Stimulated activated naive CD8-positive, alpha-beta T cell treated with anti-CD3 and anti-CD28 coated beads, Interleukin-15, Interleukin-2, amounts not matched to agents 100 ng/mL and 50 ng/mL, for 24 hours (primary cell): ENCODE data around the gene TXNRD2.
A peak's percentile ranks its signal among the peaks of the same experiment; 100 is the strongest.
"Not testable (repeated sequence)": the region's sequence is repeated elsewhere in the genome, so short reads cannot be mapped to it uniquely, and the experiment has no call there.

ENCODE experiments used
- H3K27ac Mint-ChIP-seq: one replicate; pipeline ENCODE4 v1.8.0; 2021; ENCODE audit warnings: mild to moderate bottlenecking, mixed read lengths
- H3K27me3 Mint-ChIP-seq: one replicate; pipeline ENCODE4 v1.8.0; 2021; ENCODE audit warnings: mixed read lengths
- H3K36me3 Mint-ChIP-seq: one replicate; pipeline ENCODE4 v1.8.0; 2021; ENCODE audit warnings: low read depth, mixed read lengths
- H3K4me1 Mint-ChIP-seq: one replicate; pipeline ENCODE4 v1.8.0; 2021; ENCODE audit warnings: low read depth, mixed read lengths
- H3K4me3 Mint-ChIP-seq: one replicate; pipeline ENCODE4 v1.8.0; 2021; ENCODE audit warnings: mild to moderate bottlenecking, mixed read lengths
- H3K9me3 Mint-ChIP-seq: one replicate; pipeline ENCODE4 v1.8.0; 2021; ENCODE audit warnings: mixed read lengths

The TXNRD2 gene

DNA sequence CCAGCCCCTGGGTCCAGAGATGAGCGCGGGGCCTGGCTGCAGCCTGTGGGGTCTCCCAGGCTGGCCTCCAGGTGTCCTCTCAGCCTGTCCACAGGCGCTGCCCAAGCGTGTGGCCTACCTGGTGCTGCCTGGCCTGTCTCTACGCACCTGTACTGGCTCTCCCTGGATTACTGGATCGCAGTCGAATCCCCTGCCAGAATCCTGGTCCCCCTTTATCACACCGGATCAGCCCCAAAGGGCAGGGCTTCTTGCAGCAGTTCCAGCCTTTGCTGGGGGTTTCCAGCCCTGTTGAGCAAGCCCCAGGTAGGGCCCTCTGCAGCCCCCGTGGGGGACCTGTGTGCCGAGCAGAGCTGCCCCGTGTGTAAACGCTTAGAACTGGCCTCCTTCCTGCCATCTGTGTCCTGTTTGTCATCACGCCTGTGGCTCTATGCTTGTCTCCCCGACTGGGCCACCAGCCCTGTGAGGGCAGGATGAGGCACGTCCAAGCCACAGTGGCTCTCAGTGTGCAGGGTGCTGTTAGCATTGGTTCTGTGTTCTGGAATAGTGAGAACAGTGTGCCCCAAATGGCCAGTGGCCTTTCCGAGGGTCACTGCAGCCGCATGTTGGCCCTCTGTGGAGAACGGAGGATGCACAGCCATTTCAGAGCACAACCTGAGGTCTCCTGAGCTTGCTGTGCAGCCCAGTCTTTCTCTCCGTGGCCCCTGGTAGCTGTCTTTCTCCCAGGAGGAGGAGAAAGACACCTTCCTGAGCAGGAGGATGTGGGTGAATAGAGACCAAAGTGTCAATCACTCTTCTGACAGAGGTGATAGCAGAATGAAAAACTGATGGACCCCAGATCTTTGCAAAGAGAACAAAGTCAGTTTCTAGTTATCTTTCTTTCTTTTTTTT is 13.9 kb upstream of the TXNRD2 start:
- H3K4me3 Mint-ChIP-seq = no peak overlapping the region
- peaks cover 16% of the 10 kb centered on the region for H3K36me3 Mint-ChIP-seq
- peaks cover 16% of the 10 kb centered on the region for H3K4me1 Mint-ChIP-seq
- H3K27me3 Mint-ChIP-seq = no peaks in the 10 kb centered on the region
- H3K9me3 Mint-ChIP-seq = no peaks in the 10 kb centered on the region
- H3K27ac Mint-ChIP-seq = peak overlapping the region; percentile 68

DNA sequence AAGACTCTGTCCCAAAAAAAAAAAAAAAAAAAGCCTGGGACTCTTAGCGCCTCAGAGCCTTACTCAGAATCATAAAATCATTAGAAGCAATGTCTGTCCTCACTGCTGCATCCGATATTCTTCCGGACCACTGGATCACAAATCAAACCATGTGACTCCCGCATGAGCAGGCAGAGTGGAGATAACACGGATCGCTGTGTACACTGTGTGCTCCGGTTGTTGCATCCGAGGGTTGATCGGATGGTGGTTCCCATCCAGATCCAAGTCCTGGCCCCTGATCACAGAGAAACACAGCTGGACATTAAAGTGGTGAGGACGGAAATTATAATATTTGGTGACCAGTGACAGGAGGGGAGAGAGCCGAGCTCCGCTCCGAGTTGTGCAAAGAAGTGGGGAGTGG is 9.7 kb upstream of the TXNRD2 start:
- H3K9me3 Mint-ChIP-seq = no peaks in the 10 kb centered on the region
- H3K36me3 Mint-ChIP-seq = peaks cover 34% of the 10 kb centered on the region
- no peak overlapping the region for H3K4me3 Mint-ChIP-seq
- H3K4me1 Mint-ChIP-seq = peaks cover 30% of the 10 kb centered on the region
- no peaks in the 10 kb centered on the region for H3K27me3 Mint-ChIP-seq
- H3K27ac Mint-ChIP-seq = no peak overlapping the region

DNA sequence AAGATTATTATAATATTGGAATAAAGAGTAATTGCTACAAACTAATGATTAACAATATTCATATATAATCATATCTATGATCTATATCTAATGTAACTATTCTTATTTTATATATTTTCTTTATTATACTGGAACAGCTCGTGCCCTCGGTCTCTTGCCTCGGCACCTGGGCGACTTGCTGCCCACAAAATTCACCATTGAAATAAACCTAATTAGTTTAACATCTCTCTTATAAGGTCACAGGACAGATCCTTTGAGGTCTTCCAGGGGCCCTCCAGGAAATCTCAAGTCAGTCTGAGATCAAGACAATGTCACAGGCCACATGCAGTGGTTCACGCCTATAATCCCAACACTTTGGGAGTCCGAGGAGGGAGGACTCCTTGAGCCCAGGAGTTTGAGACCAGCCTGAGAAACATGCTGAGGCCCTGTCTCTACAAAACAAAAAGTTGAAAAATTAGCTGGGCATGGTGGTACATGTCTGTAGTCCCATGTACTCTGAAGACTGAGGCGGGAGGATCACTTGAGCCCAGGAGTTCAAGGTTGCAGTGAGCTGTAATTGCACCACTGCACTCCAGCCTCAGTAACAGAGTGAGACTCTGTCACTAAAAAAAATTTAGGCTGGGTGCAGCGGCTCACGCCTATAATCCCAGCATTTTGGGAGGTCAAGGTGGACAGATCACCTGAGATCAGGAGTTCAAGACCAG is 6.6 kb upstream of the TXNRD2 start:
- no peaks in the 10 kb centered on the region for H3K9me3 Mint-ChIP-seq
- H3K4me1 Mint-ChIP-seq = peaks cover 40% of the 10 kb centered on the region
- H3K36me3 Mint-ChIP-seq = peaks cover 43% of the 10 kb centered on the region
- no peak overlapping the region for H3K27ac Mint-ChIP-seq
- no peak overlapping the region for H3K4me3 Mint-ChIP-seq
- H3K27me3 Mint-ChIP-seq = no peaks in the 10 kb centered on the region

DNA sequence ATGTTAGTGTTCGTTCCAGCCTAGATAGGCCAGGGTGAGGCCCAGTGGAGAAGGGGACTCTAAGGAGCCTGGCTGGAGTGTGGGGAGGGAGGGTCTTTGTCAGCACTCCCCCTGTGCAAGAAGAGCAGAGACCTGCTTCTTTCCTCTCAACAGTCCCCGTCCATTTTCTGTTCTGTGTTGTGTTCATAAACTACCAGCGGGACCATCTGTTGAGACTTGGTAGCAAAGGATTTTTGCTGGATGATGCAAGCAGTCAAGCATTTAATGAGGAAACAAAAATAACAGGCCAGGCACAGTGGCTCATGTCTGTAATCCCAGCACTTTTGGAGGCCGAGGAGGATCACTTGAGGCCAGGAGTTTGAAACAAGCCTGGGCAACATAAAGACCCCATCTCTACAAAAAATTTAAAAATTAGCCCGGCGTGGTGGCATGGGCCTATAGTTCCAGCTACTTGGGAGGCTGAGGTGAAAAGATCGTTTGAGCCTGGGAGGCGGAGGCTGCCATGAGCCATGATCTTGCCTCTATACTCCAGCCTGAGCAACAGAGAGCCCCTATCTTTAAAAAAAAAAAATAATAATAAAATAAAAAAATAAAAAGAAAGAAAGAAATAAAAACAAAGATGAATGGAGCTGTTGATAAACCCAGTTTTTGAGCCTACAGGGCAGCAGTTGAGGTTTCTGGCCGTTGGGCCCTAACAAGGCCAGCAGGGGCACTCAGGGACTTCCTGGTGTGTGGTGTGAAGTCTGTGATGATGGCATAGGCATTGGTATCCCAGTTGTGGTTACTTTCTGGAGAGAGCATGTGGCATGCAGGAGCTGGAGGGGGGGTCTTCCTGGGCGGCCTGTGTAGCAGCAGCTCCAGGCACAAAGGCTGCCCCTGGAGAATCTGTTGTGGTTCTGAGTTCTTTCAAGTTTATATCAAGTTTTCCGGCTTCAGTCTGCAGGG is 1.7 kb upstream of the TXNRD2 start:
- Mint-ChIP-seq H3K36me3 (peaks cover 40% of the 10 kb centered on the region), H3K27me3 (no peaks in the 10 kb centered on the region), H3K4me3 (peak overlapping the region; percentile 96), H3K27ac (peak overlapping the region; percentile 99), H3K4me1 (peaks cover 48% of the 10 kb centered on the region), H3K9me3 (no peaks in the 10 kb centered on the region)

DNA sequence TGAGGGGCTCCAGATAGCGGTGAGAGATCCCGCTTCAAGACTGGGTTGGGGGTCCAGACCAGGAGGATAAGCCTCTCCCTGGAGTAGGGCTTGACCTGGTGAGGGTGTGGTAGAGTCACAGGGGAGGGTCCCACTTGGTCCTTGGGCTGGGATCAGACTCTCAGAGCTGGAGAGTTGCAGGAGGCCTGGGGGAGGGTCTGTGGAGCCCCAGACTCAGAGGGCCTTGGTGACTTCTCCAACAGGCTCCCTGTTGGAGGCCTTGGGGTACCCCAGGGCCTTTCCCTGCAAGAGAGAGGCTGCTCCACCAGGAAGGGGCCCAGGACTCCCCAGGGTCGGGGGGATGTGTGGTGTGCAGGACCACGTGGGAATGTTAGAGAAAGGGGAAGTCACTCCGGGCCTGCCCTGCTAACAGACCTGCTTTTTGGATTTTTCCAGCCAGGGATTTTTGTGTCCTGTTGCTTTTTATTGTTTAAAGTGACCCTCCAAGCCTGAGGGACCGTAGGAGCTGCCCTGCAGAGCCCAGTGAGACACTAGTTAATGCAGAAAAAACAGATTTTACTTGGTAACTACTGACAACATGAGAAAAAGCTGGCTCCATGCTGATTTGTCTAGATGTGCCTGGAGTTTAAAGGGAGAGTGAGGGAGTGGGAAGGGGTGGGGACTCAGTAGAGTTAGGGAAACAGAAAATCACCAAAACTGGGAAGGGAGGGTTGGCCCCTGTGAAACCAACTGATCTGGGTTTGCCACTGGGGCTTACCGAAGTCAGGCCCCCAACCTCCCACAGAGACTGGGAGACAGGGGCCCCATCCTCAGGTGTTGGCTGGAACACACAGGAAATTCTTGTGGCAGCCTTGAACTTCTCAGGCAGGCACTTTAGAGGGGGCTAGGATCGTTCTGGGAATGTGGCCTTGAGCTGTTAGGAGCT is 801 bp upstream of the TXNRD2 start:
- H3K4me3 Mint-ChIP-seq = peak overlapping the region; percentile 96
- H3K36me3 Mint-ChIP-seq = peaks cover 42% of the 10 kb centered on the region
- no peaks in the 10 kb centered on the region for H3K27me3 Mint-ChIP-seq
- peak overlapping the region; percentile 99 for H3K27ac Mint-ChIP-seq
- H3K4me1 Mint-ChIP-seq = peaks cover 44% of the 10 kb centered on the region
- no peaks in the 10 kb centered on the region for H3K9me3 Mint-ChIP-seq

DNA sequence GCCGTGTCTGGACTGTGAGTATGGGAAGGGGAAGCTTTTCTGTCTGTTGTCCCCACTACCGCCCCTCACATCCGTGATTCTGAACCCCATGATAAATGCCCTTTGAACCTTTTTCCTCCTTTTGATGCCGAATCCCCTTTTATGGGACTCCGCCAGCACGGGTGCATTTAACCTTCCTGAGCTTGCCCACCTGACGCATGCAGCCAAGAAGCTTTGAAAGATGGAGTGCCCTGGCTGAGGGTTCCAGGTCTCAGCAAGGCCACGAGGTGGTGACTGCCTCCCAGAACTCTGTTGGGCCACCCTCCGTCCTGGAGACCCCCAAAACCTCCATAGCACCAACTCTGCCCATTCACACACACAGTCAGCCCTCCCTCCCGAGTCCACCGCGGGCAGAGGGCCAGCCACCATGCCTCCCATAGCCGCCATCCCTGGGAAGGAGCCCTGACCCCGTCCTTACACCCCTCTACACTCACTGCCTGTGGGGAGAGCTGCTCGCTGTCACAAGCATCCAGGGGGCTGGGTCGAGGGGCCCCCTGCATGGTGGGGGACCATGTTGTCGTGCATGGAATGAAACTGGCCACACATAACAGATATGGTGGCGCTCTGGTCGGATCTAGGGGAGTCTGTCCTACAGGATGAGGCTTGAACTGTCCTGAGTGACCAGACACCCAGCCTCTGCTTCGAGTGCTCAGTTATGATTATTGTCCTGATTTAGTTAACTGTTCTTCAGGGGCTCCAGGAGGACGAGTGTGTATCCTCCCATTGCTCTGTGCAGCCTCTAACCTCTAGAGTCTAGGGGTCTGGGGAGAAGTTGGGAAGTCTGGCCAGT is 868 bp downstream of the TXNRD2 start:
- peaks cover 7% of the 10 kb centered on the region for H3K9me3 Mint-ChIP-seq
- H3K4me1 Mint-ChIP-seq = peaks cover 35% of the 10 kb centered on the region
- H3K4me3 Mint-ChIP-seq = peak overlapping the region; percentile 96
- no peaks in the 10 kb centered on the region for H3K27me3 Mint-ChIP-seq
- H3K36me3 Mint-ChIP-seq = peaks cover 49% of the 10 kb centered on the region
- H3K27ac Mint-ChIP-seq = peak overlapping the region; percentile 99

DNA sequence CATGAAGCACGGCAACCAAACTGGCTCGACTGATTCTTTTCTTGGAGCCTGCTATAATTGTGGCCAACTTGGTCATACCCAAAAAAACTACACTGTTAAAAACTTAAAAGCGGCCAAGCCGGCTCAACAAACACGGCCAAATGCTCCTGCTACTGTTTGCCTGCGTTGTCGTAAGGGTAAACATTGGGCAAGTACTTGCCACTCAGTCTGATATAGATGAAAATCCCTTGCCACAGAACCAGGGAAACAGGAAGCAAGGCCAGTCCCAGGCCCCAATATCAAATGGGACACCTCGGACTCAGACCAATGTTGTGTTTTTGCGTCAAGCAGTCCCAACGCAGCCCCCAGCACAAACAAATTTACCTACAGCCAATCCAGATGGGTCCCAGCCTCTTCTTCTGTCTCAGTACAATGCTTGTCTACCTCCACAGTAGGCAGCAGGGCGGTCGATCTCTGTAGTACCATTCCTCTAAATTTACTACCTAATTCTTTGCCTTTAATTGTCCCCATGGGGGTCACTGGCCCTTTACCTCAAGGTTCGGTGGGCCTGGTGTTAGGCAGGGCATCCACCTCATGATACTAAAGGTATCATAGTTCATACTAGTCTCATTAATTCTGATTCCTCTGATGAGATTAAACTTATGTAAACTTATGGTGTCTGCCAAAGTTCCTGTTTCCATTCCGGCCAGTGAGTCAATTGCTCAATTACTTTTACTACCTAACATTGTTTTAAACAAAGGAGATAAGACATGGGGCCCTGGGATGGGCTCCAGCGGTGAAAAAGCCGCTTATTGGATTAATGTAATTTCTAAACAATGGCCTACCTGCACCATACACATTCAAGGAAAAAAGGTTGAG is 3.8 kb downstream of the TXNRD2 start:
- peaks cover 16% of the 10 kb centered on the region for H3K4me1 Mint-ChIP-seq
- no peak overlapping the region for H3K4me3 Mint-ChIP-seq
- H3K27ac Mint-ChIP-seq = no peak overlapping the region
- peaks cover 39% of the 10 kb centered on the region for H3K36me3 Mint-ChIP-seq
- no peaks in the 10 kb centered on the region for H3K27me3 Mint-ChIP-seq
- peaks cover 7% of the 10 kb centered on the region for H3K9me3 Mint-ChIP-seq

DNA sequence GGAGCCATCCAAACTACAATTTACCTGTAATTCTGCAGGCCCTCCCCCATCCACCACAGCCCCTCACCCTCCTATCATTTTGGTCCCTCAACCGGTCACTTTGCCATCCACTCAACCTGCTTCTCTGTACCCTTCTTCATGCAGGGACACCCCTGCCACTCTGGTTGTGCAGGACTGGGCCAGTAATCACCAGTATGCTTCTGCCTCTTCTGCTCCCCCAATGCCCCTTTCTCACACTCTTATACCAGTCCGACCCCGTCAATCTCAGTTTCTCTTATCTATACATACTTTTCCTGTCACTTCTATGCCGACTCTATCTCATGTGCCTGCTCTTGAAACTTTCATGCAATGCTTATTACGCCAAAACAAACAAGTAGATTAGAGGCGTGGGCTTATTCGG is 5.1 kb downstream of the TXNRD2 start:
- Mint-ChIP-seq H3K27me3 (no peaks in the 10 kb centered on the region), H3K27ac (no peak overlapping the region), H3K36me3 (peaks cover 34% of the 10 kb centered on the region), H3K4me3 (no peak overlapping the region), H3K4me1 (peaks cover 10% of the 10 kb centered on the region), H3K9me3 (peaks cover 7% of the 10 kb centered on the region)

DNA sequence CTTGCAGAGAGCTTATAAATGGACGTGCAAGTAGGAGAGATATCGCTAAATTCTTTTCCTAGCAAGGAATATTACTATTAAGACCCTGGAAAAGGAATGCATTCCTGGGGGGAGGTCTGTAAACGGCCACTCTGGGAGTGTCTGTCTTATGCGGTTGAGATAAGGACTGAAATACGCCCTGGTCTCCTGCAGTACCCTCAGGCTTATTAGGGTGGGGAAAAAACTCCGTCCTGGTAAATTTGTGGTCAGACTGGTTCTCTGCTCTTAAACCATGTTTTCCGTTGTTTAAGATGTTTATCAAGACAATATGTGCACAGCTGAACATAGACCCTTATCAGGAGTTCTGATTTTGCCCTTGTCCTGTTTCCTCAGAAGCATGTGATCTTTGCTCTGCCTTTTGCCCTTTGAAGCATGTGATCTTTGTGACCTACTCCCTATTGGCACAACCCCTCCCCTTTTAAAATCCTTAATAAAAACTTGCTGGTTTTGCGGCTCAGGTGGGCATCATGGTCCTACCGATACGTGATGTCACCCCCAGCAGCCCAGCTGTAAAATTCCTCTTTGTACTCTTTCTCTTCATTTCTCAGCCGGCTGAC is 6.4 kb downstream of the TXNRD2 start:
- H3K27ac Mint-ChIP-seq, H3K4me1 Mint-ChIP-seq, H3K9me3 Mint-ChIP-seq, H3K4me3 Mint-ChIP-seq, H3K27me3 Mint-ChIP-seq: not testable (repeated sequence)
- H3K36me3 Mint-ChIP-seq = peaks cover 34% of the 10 kb centered on the region

DNA sequence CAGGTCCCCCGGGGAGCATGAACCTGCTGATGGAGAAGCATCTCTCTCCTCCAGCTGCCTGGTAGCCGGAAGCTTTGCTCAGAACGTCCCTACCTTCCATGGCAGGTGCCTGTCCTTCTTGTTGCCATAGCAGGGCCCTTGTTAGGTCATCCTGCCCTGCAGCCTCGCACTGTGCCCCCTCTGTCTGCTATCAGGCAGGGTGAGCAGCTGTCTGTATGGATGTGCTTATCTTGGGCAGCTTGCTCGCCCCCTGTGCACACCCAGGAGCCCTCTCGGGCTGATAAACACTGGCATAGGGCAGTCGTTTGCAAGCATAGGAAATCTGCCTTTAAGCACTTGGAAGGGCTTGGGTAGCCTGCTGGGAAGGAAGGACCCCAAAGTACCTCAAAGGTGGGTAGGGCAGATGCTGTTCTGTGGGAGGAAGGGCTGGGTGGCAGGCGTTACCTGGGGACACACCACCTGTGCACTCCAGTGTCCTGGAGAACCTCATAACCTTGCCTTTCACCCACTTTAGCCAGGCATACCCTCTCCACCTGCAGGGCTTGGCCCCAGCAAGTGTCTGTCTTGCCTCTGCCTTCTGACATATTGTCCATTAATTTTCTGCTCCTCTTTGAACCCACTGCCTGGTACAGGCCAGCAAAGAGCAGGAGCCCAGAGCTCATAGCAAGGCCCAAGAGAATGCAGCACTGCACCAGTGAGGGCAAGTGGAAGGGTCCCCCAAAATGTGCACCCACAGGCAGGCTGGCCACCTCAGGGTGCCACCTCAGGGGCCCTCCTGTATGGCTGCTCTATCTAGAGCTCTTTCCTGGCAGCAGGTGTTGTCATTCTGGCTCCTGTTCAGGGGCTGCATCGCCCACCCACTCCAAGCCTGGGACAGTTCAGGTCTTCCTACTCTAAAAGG is 8.0 kb downstream of the TXNRD2 start:
- Mint-ChIP-seq H3K4me1 (no peaks in the 10 kb centered on the region), H3K27me3 (no peaks in the 10 kb centered on the region), H3K4me3 (no peak overlapping the region), H3K9me3 (peaks cover 7% of the 10 kb centered on the region), H3K27ac (no peak overlapping the region), H3K36me3 (peaks cover 32% of the 10 kb centered on the region)

DNA sequence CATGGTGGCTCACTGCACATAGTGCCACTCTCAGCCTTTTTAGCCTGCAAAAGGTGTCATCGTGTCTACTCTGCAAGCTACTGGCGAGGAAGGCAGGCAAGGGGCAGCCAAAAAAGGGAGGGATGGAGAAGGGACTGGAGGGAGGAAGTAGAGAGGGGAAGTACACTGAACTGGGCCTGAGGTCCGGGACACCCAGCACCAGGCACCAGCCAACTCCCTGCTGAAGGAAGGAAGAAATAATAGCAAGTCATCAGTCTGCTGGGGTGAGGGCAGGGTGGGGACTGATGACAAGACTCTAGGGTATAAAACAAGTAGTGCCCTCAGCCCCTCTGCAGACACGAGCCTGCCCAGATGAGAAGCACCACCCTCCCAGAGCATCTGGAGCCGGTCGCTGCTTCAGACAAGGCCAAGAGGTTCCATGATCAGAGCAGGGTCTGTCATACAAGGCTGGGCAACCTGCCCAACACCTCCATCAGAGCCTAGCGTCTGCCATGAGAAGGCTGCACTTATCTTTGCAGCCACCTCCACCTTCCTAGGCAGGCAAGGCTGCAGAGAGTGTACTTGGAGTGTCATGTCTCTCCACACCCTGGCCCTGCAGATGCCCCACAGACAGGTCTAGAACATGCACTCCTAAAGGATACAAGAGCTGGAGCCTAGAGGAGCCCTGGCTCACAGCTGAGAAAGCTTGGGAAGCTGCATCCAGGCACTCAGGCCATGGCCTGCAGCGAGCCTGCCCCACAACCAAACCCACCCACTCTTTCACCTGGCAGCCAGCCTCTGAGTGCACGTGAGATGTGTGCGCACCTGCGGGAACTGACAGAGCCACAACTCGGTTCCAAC is 9.0 kb downstream of the TXNRD2 start:
- Mint-ChIP-seq H3K36me3 (peaks cover 24% of the 10 kb centered on the region), H3K9me3 (peaks cover 7% of the 10 kb centered on the region), H3K27me3 (no peaks in the 10 kb centered on the region), H3K4me3 (no peak overlapping the region), H3K4me1 (no peaks in the 10 kb centered on the region), H3K27ac (no peak overlapping the region)
